Suprapubic skin (tissue), 4 donors: ENCODE results near the gene SYDE1.

ENCODE experiments used
- POLR2A ChIP-seq, 2 donors: fragments of 450-650 bp; IDR thresholded peaks; one replicate each; pipeline ENCODE4 v1.6.1; 2017; ENCODE audit warnings: antibody characterized with exemption in 2 of 2, mild to moderate bottlenecking in 2 of 2, moderate library complexity in 2 of 2
- POLR2AphosphoS5 ChIP-seq, 3 donors: sonication (generic); formaldehyde crosslinking; IDR thresholded peaks; one replicate each; pipeline ENCODE4 v1.6.1; 2017; ENCODE audit warnings: antibody characterized with exemption in 3 of 3
- TF ChIP-seq, protein P1 (sequence below), 2 donors: fragments of 200-600 bp in 1 of 2; fragments of 450-650 bp in 1 of 2; sonication (generic) in 1 of 2; IDR thresholded peaks; one replicate each; pipeline ENCODE4 v1.5.1; 2016 to 2019; ENCODE audit warnings: antibody characterized with exemption in 2 of 2, mild to moderate bottlenecking in 1 of 2, moderate library complexity in 1 of 2

DNA sequence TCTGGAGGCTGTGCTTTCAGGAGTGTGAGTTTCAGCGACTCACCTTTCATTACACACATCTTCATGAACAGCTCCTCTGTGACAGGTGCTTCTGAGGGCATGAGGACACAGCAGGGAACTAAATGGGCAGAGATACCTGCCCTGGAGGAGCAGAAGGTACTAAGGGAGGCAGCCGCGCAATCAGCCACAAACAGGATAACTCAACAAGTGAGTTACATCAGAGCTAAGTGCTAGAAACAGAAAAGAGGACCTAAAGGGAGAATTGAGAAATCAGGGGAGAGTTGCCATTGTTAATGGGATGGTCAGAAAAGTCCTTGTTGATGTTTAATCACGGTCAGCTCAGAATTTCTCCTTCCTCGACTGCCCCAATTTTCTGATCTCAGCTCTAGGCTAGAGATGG, 42.5 kb downstream of the SYDE1 start:
- TF ChIP-seq, protein P1, sequence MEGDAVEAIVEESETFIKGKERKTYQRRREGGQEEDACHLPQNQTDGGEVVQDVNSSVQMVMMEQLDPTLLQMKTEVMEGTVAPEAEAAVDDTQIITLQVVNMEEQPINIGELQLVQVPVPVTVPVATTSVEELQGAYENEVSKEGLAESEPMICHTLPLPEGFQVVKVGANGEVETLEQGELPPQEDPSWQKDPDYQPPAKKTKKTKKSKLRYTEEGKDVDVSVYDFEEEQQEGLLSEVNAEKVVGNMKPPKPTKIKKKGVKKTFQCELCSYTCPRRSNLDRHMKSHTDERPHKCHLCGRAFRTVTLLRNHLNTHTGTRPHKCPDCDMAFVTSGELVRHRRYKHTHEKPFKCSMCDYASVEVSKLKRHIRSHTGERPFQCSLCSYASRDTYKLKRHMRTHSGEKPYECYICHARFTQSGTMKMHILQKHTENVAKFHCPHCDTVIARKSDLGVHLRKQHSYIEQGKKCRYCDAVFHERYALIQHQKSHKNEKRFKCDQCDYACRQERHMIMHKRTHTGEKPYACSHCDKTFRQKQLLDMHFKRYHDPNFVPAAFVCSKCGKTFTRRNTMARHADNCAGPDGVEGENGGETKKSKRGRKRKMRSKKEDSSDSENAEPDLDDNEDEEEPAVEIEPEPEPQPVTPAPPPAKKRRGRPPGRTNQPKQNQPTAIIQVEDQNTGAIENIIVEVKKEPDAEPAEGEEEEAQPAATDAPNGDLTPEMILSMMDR (IDR thresholded peaks at IDR 0.05), result no peak
- no peak for TF ChIP-seq POLR2AphosphoS5 (IDR thresholded peaks at IDR 0.05)
- TF ChIP-seq POLR2A (IDR thresholded peaks at IDR 0.05), result no peak
